ENCODE results near the gene ITGA1. TPM values are rescaled to one million over a fixed set of nuclear protein-coding genes. Genes with fewer than 3 reads are reported as not detected.

The ITGA1 gene
- total and polyA plus RNA-seq, 2 donors (not counting 1 experiment from before 2014, with no cell fraction given), result 0.74 TPM; not detected in 1

DNA sequence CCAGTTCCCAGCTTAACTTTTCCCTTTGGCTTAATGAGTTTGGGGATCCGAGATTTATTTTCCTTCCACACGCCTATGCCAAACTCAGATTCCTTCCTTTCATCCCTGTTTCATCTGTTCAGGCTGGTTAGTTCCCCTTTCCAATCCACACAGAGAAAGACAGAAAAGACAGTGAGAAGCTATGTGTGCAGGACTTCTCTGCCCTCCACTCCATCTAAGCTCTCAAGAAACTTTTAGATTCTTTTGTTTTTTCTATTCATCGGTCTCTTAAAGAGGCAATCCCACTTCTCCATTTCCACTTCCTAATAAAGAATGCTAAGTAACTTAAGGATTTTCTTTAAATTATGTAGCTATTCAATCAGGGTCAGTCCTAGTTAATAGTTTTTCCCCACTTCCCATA, 11.2 kb downstream of the ITGA1 start:
- Mint-ChIP-seq H3K4me3 (peak overlapping the region; percentile 95), H3K9me3 (ENCODE audit: insufficient read depth) (no peaks in the 10 kb centered on the region), H3K27ac (peak overlapping the region; percentile 93), H3K27me3 (no peaks in the 10 kb centered on the region), H3K4me1 (peaks cover 39% of the 10 kb centered on the region)
- POLR2A ChIA-PET, result interaction anchor here (0.6 kb wide), 1 partner anchor 10 kb away, joined by 4 read pairs; no protein-coding TSS in a partner anchor
- no peak for TF ChIP-seq CTCF (IDR thresholded peaks at IDR 0.05)
- no peak for TF ChIP-seq EZH2 (IDR thresholded peaks at IDR 0.05; ENCODE audit: borderline replicate concordance, insufficient read depth, low read depth, low read length, poor library complexity, severe bottlenecking)
- no peak for ATAC-seq (ENCODE audit: low read depth)
- Histone ChIP-seq H3K79me2 (ENCODE audit: control insufficient read depth, insufficient read depth, low read length) (peaks cover 14% of the 10 kb centered on the region), H4K20me1 (ENCODE audit: control insufficient read depth, insufficient read depth, low read length, poor library complexity, severe bottlenecking) (no peaks in the 10 kb centered on the region), H3K9ac (ENCODE audit: low read length) (peak overlapping the region; percentile 91), H3K4me2 (replicated peaks; ENCODE audit: low read depth, low read length, poor library complexity, severe bottlenecking) (peak overlapping the region; percentile 92), H3K4me1 (ENCODE audit: control insufficient read depth in 2 of 2, insufficient read depth in 2 of 2, low read length in 2 of 2) (peaks cover 23 to 25% of the 10 kb centered on the region in 2 donors), H3K9me3 (ENCODE audit: control extremely low read depth in 1 of 3, control insufficient read depth in 2 of 3, insufficient read depth in 1 of 3, low read length in 2 of 3) (peaks cover 0 to 2% (median 0%) of the 10 kb centered on the region in 3 donors), H3K36me3 (replicated peaks in 1 of 2; ENCODE audit: control extremely low read depth in 1 of 2, control insufficient read depth in 1 of 2, extremely low read depth in 1 of 2, insufficient read depth in 2 of 2, low read length in 1 of 2) (no peaks in the 10 kb centered on the region), H3K4me3 (ENCODE audit: control extremely low read depth in 1 of 5, extremely low read depth in 1 of 5, insufficient read depth in 1 of 5, low read depth in 2 of 5, low read length in 4 of 5) (peak overlapping the region; percentile 67 to 93 (median 89)), H2AFZ (ENCODE audit: insufficient read depth, low read depth, low read length, poor library complexity, severe bottlenecking) (peak overlapping the region; percentile 93), H3K27me3 (replicated peaks in 1 of 4; ENCODE audit: control extremely low read depth in 1 of 4, control insufficient read depth in 3 of 4, insufficient read depth in 4 of 4, low read length in 3 of 4) (peaks cover 0 to under 1% (median 0%) of the 10 kb centered on the region in 4 experiments), H3K27ac (ENCODE audit: low read length in 2 of 2) (peak overlapping the region in 1 of 2 donors; percentile 65)
- 20% methylated on average over 1 of the region's 3 CpGs for WGBS (ENCODE audit: insufficient coverage)
- CTCF ChIA-PET, result interaction anchor here (0.6 to 1.9 kb wide), 6 partner anchors 9 to 1511 kb away, joined by 3 to 13 read pairs (median 4); partner anchors contain the start of genes ARL15, ITGA1 and PELO
- no peak for DNase-seq
- intact Hi-C loops (cut with micrococcal nuclease), result no loop called here

DNA sequence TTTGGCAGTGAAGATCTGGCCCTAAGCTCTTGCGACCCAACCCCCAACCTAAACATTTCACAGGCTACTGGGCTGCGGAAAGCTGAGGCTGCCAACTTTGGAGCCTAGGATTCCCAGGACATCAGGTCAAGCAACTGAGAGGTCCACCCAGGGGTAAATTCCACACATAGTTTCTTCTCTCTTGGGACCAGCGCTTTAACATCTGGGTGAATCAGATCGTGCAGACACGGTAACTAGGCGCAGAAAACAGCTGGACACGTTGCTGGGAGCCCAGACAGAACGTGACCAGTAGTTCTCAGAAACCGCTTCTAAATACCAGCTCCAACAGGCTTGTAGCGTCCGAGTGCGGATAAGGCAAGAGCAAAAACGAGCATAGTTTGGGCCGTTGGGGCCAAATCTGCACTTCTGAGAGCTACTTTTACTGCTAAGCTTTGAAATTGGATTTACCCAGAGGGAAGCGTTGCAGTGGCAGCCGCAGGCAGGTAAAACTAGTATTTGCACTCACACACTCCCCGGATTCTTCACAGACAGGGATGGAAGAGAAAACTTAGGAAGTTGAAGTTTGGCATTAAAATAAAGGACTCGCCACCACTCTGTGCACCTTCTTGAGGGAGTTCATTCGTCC, 11.8 kb downstream of the ITGA1 start:
- Mint-ChIP-seq H3K4me3 (peak overlapping the region; percentile 95), H3K9me3 (ENCODE audit: insufficient read depth) (no peaks in the 10 kb centered on the region), H3K27me3 (no peaks in the 10 kb centered on the region), H3K4me1 (peaks cover 44% of the 10 kb centered on the region), H3K27ac (peak overlapping the region; percentile 93)
- WGBS (ENCODE audit: insufficient coverage), result 0% methylated on average over 16 of the region's 19 CpGs
- ChIA-PET CTCF (interaction anchor here (0.8 to 1.9 kb wide), 5 partner anchors 9 to 1511 kb away, joined by 3 to 13 read pairs (median 4); partner anchors contain the start of genes ARL15, ITGA1 and PELO), POLR2A (interaction anchor here (0.6 kb wide), 1 partner anchor 10 kb away, joined by 4 read pairs; no protein-coding TSS in a partner anchor)
- Histone ChIP-seq H3K4me3 (ENCODE audit: control extremely low read depth in 1 of 5, extremely low read depth in 1 of 5, insufficient read depth in 1 of 5, low read depth in 2 of 5, low read length in 4 of 5) (peak overlapping the region; percentile 67 to 93 (median 89)), H3K4me2 (replicated peaks; ENCODE audit: low read depth, low read length, poor library complexity, severe bottlenecking) (peak overlapping the region; percentile 92), H3K36me3 (replicated peaks in 1 of 2; ENCODE audit: control extremely low read depth in 1 of 2, control insufficient read depth in 1 of 2, extremely low read depth in 1 of 2, insufficient read depth in 2 of 2, low read length in 1 of 2) (no peaks in the 10 kb centered on the region), H3K79me2 (ENCODE audit: control insufficient read depth, insufficient read depth, low read length) (peaks cover 14% of the 10 kb centered on the region), H3K9ac (ENCODE audit: low read length) (peak overlapping the region; percentile 91), H3K27ac (ENCODE audit: low read length in 2 of 2) (peak overlapping the region; percentile 27 to 65), H2AFZ (ENCODE audit: insufficient read depth, low read depth, low read length, poor library complexity, severe bottlenecking) (peak overlapping the region; percentile 93), H3K9me3 (ENCODE audit: control extremely low read depth in 1 of 3, control insufficient read depth in 2 of 3, insufficient read depth in 1 of 3, low read length in 2 of 3) (peaks cover 0 to 2% (median 0%) of the 10 kb centered on the region in 3 donors), H4K20me1 (ENCODE audit: control insufficient read depth, insufficient read depth, low read length, poor library complexity, severe bottlenecking) (no peaks in the 10 kb centered on the region), H3K27me3 (replicated peaks in 1 of 4; ENCODE audit: control extremely low read depth in 1 of 4, control insufficient read depth in 3 of 4, insufficient read depth in 4 of 4, low read length in 3 of 4) (no peaks in the 10 kb centered on the region), H3K4me1 (ENCODE audit: control insufficient read depth in 2 of 2, insufficient read depth in 2 of 2, low read length in 2 of 2) (peaks cover 23 to 25% of the 10 kb centered on the region in 2 donors)
- peak; percentile 13 for ATAC-seq (ENCODE audit: low read depth)
- no peak for TF ChIP-seq EZH2 (IDR thresholded peaks at IDR 0.05; ENCODE audit: borderline replicate concordance, insufficient read depth, low read depth, low read length, poor library complexity, severe bottlenecking)
- no peak for TF ChIP-seq CTCF (IDR thresholded peaks at IDR 0.05)
- DNase-seq, result no peak
- intact Hi-C loops (cut with micrococcal nuclease), result no loop called here

Measured in B cell (primary cell).